ENCODE measurements around the gene ALPP. TPM values are rescaled to one million over a fixed set of nuclear protein-coding genes. Genes with fewer than 3 reads are reported as not detected.

The ALPP gene
- total RNA-seq, 1 donor, result not detected

DNA sequence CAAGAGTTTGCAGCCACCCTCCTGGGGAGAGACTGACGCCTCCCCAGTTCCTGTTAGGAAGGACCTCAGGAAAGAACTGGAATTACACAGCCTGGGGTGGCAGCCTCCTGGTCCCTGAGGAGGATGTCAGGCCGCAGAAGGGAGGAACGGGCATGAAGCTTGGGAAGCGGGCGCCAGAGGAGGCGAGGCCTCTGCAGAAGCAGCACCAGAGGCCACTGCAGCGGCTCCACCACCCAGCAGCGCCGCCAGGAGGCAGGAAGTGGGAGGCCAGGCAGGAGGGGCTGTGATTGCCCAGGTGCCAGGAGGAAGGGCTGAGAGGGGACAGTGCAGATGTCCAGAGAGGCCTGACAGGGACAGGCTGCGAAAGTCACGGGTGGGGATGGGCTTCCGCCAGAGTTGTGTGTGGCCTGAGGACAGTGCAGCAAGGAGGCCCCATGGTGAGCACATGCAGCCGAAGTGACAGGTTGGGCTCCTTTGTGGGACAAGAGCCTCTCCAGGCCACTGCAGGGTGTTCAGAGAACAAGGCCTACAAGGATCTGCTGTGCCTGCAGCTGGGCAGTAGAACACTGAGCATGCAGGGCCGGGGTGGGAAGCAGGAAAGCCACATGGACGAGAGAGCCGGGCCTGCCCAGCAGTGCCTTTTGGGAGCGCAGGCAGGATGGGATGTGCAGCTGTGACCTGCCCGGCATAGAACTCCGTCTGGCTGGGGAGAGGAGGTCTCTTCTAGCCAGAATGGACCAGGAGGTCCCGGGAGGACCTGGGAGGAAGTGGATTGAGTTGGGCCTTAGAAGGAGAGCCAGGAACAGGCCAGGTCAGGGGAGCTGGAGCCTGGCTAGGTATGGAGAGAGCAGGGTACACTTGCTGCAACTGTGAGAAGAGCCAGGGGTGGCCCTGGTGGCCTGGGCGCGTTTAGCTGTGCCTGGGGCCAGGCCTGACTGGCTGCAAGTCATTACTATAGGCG is 39.1 kb upstream of the ALPP start:
- no peak for DNase-seq (ENCODE audit: low read depth)
- TF ChIP-seq, protein P1, sequence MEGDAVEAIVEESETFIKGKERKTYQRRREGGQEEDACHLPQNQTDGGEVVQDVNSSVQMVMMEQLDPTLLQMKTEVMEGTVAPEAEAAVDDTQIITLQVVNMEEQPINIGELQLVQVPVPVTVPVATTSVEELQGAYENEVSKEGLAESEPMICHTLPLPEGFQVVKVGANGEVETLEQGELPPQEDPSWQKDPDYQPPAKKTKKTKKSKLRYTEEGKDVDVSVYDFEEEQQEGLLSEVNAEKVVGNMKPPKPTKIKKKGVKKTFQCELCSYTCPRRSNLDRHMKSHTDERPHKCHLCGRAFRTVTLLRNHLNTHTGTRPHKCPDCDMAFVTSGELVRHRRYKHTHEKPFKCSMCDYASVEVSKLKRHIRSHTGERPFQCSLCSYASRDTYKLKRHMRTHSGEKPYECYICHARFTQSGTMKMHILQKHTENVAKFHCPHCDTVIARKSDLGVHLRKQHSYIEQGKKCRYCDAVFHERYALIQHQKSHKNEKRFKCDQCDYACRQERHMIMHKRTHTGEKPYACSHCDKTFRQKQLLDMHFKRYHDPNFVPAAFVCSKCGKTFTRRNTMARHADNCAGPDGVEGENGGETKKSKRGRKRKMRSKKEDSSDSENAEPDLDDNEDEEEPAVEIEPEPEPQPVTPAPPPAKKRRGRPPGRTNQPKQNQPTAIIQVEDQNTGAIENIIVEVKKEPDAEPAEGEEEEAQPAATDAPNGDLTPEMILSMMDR (IDR thresholded peaks at IDR 0.05; ENCODE audit: insufficient read depth, low read depth, low read length), result peak; percentile 9
- H3K4me3 ChIP-seq (ENCODE audit: low read depth, low read length), result no peak overlapping the region

DNA sequence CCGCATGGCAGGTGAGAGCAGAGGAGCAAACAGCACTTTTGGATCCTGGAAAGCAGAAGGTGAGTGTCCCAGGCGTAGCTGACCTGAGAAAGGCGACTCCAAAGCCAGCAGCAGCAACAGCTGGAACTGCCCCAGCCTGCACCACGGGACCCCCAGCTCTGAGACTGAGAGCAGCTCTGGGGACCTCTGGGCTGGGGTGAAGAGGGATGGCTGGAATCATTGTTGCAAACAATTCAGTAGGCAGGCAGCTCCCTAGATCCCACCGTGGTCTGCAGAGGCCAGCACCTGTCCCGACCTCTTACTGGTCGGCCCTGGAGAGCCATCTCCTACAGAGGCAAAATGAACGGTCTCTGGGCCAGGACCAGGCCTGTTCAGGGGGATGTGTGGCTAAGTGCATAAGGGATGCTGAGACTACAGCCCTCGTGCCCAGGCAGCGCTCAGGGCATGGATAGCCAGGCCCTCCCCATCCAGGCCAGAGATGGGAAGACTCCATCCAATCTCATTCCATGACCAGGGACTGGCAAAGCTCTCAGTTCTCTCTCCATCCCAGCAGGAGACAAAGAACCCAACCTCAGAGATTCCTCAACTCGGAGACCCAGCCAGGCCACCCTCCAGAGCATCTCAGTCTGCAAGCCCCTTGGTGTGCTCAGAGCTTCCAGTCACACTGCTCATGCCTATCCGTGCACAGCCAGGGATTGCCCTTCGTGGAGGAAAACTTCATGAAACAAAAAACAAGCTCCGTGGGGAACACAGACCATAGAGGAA is 38.2 kb upstream of the ALPP start:
- TF ChIP-seq, protein P1 (IDR thresholded peaks at IDR 0.05; ENCODE audit: insufficient read depth, low read depth, low read length), result no peak
- no peak for DNase-seq (ENCODE audit: low read depth)
- H3K4me3 ChIP-seq (ENCODE audit: low read depth, low read length), result no peak overlapping the region

DNA sequence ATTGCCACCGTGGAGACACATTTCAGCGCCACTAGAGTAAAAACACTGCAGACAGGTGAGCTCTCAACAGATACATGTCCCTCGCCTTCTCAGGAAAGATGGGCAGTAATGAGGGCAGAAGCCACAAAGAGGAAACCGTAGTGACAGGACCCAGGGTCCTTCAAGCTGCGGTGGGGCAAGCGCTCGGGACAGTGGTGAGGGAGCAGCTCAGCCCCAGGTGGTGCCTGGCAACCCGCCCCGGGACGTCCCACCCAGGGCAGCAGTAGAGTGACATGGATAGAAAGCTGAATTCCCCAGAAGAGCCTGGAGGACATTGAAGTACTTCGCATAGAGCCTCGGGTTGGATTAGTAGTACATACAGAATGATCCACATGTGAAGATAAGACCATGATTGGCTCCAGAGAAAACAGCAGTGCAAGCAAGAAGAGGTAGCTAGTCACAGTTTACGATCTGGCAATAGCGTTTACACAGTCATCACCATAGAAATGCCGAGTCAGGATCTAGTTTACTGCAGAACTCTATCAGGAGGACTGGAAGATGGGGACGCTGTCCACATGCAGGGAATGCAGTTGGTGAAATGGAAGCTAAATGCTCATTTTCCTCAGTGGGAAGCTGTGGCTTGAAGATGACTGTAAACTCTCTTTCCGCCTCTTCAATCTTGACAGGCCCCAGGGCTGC is 37.4 kb upstream of the ALPP start:
- H3K4me3 ChIP-seq (ENCODE audit: low read depth, low read length), result no peak overlapping the region
- TF ChIP-seq, protein P1 (IDR thresholded peaks at IDR 0.05; ENCODE audit: insufficient read depth, low read depth, low read length), result no peak
- peak; percentile 48 for DNase-seq (ENCODE audit: low read depth)

DNA sequence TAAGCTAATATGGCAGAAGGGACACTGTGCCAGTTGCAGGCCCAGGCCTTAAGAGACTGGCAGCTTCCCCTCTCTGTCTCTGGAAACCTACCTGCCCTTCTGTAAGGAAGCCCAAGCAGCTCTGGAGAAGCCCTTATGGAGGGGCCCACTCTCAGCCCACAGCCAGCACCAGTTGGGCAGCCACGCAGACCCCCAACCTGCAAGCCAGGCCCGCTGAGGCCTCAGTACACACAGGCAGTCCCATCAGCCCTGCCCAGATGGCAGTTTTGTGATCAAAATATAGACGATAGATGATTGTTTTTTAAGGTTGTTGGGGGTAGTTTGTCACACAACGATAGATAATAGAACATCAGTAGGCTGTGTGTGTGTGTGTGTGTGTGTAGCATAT is 36.8 kb upstream of the ALPP start:
- H3K4me3 ChIP-seq (ENCODE audit: low read depth, low read length), result no peak overlapping the region
- DNase-seq (ENCODE audit: low read depth), result no peak
- TF ChIP-seq, protein P1 (IDR thresholded peaks at IDR 0.05; ENCODE audit: insufficient read depth, low read depth, low read length), result no peak

DNA sequence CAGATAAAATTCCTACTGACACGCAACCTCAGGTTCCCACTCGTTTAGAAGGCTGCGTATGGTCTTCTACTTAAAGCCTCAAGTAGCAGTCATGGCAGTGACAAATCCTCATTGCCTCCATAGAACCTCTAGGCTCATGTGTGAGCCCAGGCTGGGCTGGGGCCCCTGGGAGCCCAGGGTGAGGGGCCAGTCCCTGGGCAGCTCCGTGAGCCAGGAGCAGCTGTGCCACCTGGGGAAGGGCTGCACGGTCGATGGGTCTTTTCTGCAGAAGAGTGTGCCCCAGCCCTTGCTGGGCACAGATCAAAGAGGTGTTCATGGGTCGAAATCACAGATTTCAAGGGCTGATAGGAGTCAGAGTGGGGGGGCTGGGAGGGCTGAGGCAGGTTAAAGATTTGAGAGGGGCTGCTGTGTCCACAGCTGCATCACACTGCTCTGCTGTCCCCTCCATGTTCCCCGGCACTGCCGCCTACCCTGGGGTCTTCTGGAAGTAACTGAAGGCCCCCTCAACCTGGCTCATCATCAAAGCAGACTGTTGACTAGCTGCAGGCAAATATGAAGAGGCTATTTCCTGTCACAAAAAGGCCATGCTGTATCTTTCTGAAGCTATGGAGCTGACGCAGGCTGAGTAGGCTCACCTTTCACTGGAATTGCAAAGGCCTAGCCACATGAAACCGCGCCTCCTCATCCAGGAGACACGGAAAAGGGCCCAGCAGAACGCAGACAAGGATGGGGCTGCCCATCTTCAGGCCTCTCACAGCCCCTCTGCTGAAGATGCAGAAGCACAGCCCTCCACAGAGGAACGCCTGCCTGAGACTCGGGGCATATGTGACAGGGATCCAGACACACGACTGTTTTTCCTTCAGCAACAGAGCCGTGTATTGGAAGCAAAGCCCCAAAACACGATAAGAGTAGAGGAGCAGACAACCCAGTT is 35.7 kb upstream of the ALPP start:
- H3K4me3 ChIP-seq (ENCODE audit: low read depth, low read length), result no peak overlapping the region
- TF ChIP-seq, protein P1 (IDR thresholded peaks at IDR 0.05; ENCODE audit: insufficient read depth, low read depth, low read length), result no peak
- DNase-seq (ENCODE audit: low read depth), result no peak

DNA sequence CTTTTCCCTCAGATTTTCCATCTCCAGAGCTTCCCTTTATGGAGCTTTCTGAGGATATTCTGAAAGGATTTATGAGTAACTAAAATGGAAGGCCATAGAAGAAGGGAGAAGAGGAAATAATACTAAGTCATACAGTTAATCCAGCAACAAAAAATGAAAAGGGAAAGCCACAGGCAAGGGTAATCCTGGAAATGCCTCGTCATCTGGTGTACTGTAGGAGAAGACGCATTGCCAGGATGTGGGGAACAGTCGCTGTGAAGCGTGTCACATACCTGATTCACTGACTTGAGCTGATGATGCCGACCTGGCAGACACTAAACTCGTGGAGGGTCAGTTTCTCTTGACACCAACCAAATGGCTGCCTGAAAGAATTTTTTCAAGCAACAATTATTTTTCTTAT is 34.7 kb upstream of the ALPP start:
- no peak overlapping the region for H3K4me3 ChIP-seq (ENCODE audit: low read depth, low read length)
- DNase-seq (ENCODE audit: low read depth), result no peak
- TF ChIP-seq, protein P1 (IDR thresholded peaks at IDR 0.05; ENCODE audit: insufficient read depth, low read depth, low read length), result no peak

All from fibroblast of villous mesenchyme (primary cell).